ENCODE results near the gene GHR.

Gene GHR

DNA sequence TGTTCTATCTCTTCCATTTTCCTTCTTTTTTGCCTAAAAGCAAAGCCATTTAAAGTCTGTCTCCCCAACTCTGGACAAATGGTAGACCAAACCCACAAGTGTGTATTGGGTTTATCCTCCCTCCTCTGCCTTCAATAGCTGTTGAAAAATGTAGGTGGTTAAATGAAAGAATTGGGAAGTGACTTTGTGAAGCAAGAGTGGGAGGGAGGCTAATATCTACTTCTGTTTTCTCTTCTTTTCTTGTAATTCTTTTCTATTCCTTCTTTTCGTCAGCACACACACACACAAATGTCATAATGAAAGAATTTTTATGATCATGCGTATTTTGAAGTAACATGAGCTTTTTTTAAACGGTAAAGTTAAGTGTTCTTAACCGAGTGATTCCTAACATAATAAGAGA, 337.2 kb downstream of the GHR start:
- Histone ChIP-seq H3K9ac (ENCODE audit: low read depth, low read length, poor library complexity, severe bottlenecking) (no peak overlapping the region), H3K27me3 (ENCODE audit: insufficient read depth, low read length, poor library complexity, severe bottlenecking) (no peaks in the 10 kb centered on the region), H3K4me3 (ENCODE audit: low read length, poor library complexity, severe bottlenecking) (no peak overlapping the region)

DNA sequence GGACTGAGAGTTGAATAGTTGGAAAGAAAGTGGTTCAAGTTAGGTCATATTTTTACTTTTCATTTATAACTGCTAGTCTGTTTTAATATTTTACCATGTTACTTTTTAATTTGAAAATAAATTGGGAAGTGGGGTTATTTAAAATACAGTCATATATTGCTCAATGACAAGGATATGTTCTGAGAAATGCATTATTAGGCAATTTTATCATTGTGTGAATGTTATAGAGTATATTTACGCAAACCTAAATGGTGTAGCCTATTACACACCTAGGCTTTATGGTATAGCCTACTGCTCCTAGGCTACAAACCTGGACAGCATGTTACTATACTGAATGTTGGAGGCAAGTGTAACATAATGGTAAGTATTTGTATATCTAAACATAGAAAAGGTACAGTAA, 338.6 kb downstream of the GHR start:
- H3F3A ChIP-seq (ENCODE audit: low read depth): no peaks in the 10 kb centered on the region
- no peaks in the 10 kb centered on the region for H3K79me2 ChIP-seq (ENCODE audit: insufficient read depth, low read length)
- no peak for TF ChIP-seq EZH2phosphoT487 (IDR thresholded peaks at IDR 0.05; ENCODE audit: borderline replicate concordance)
- TF ChIP-seq, protein P1, sequence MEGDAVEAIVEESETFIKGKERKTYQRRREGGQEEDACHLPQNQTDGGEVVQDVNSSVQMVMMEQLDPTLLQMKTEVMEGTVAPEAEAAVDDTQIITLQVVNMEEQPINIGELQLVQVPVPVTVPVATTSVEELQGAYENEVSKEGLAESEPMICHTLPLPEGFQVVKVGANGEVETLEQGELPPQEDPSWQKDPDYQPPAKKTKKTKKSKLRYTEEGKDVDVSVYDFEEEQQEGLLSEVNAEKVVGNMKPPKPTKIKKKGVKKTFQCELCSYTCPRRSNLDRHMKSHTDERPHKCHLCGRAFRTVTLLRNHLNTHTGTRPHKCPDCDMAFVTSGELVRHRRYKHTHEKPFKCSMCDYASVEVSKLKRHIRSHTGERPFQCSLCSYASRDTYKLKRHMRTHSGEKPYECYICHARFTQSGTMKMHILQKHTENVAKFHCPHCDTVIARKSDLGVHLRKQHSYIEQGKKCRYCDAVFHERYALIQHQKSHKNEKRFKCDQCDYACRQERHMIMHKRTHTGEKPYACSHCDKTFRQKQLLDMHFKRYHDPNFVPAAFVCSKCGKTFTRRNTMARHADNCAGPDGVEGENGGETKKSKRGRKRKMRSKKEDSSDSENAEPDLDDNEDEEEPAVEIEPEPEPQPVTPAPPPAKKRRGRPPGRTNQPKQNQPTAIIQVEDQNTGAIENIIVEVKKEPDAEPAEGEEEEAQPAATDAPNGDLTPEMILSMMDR (conservative IDR thresholded peaks at IDR 0.05; ENCODE audit: low read length): no peak
- no peaks in the 10 kb centered on the region for H3K9me2 ChIP-seq (replicated peaks; ENCODE audit: low read depth, low read length)
- H3K9ac ChIP-seq (ENCODE audit: low read depth, low read length, poor library complexity, severe bottlenecking): no peak overlapping the region
- H2AFZ ChIP-seq (ENCODE audit: low read length): no peak overlapping the region
- H3K4me2 ChIP-seq (ENCODE audit: low read depth, low read length, poor library complexity, severe bottlenecking): no peak overlapping the region
- no peaks in the 10 kb centered on the region for H3K4me1 ChIP-seq (ENCODE audit: insufficient read depth, low read length, poor library complexity, severe bottlenecking)
- H3K4me3 ChIP-seq (ENCODE audit: low read length, poor library complexity, severe bottlenecking): no peak overlapping the region
- H3K36me3 ChIP-seq (ENCODE audit: insufficient read depth, low read length): no peaks in the 10 kb centered on the region
- no peaks in the 10 kb centered on the region for H4K20me1 ChIP-seq (ENCODE audit: insufficient read depth, low read length, poor library complexity, severe bottlenecking)
- no peaks in the 10 kb centered on the region for H3K9me3 ChIP-seq (ENCODE audit: insufficient read depth, low read depth, low read length)
- H3K27me3 ChIP-seq (ENCODE audit: insufficient read depth, low read length, poor library complexity, severe bottlenecking): no peaks in the 10 kb centered on the region

More for the DNA sequence above, 337.2 kb downstream of the GHR start:
- no peak overlapping the region for H2AFZ ChIP-seq (ENCODE audit: low read length)
- no peaks in the 10 kb centered on the region for H3K9me2 ChIP-seq (replicated peaks; ENCODE audit: low read depth, low read length)
- H4K20me1 ChIP-seq (ENCODE audit: insufficient read depth, low read length, poor library complexity, severe bottlenecking): no peaks in the 10 kb centered on the region
- no peak overlapping the region for H3K4me2 ChIP-seq (ENCODE audit: low read depth, low read length, poor library complexity, severe bottlenecking)
- no peaks in the 10 kb centered on the region for H3K4me1 ChIP-seq (ENCODE audit: insufficient read depth, low read length, poor library complexity, severe bottlenecking)
- H3K9me3 ChIP-seq (ENCODE audit: insufficient read depth, low read depth, low read length): no peaks in the 10 kb centered on the region
- no peaks in the 10 kb centered on the region for H3K36me3 ChIP-seq (ENCODE audit: insufficient read depth, low read length)
- no peaks in the 10 kb centered on the region for H3F3A ChIP-seq (ENCODE audit: low read depth)
- no peaks in the 10 kb centered on the region for H3K79me2 ChIP-seq (ENCODE audit: insufficient read depth, low read length)
- TF ChIP-seq, protein P1 (conservative IDR thresholded peaks at IDR 0.05; ENCODE audit: low read length): no peak
- TF ChIP-seq EZH2phosphoT487 (IDR thresholded peaks at IDR 0.05; ENCODE audit: borderline replicate concordance): no peak

DNA sequence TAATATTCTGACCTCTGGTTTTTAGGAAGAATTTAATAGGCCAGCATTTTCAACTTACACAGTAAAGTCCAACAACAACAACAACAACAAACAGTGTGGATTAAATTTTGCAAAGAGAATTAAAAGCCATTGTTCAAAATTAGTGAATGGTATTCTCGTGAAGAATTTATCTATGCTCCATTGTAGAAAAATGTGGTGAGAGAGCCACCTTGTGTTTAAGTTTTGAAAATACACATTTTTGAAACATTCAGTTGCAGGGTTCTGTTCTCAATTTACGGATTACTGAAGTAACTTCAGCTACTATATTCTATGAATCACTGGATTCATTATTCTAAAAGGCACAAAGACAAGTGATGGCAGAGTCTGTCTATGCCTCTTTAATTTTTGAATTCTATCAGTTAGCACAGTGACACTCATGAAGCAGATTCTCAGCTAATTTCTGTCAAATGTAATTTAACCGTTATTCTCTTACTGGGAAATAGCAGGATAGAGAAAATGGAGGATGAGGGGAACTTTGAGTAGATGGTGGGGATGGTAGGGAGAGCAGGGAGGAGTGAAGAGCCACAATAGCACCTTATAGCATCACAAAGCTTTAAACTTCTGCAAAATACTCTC, 344.4 kb downstream of the GHR start:
- no peak overlapping the region for H3K4me3 ChIP-seq (ENCODE audit: low read length, poor library complexity, severe bottlenecking)
- TF ChIP-seq EZH2phosphoT487 (IDR thresholded peaks at IDR 0.05; ENCODE audit: borderline replicate concordance): no peak
- TF ChIP-seq, protein P1 (conservative IDR thresholded peaks at IDR 0.05; ENCODE audit: low read length): peak; percentile 70
- H3K9me3 ChIP-seq (ENCODE audit: insufficient read depth, low read depth, low read length): no peaks in the 10 kb centered on the region

More for the DNA sequence above, 344.4 kb downstream of the GHR start:
- Histone ChIP-seq H3K4me2 (ENCODE audit: low read depth, low read length, poor library complexity, severe bottlenecking) (no peak overlapping the region), H3K9me2 (replicated peaks; ENCODE audit: low read depth, low read length) (no peaks in the 10 kb centered on the region), H4K20me1 (ENCODE audit: insufficient read depth, low read length, poor library complexity, severe bottlenecking) (no peaks in the 10 kb centered on the region), H3K36me3 (ENCODE audit: insufficient read depth, low read length) (no peaks in the 10 kb centered on the region), H3K9ac (ENCODE audit: low read depth, low read length, poor library complexity, severe bottlenecking) (no peak overlapping the region), H3K4me1 (ENCODE audit: insufficient read depth, low read length, poor library complexity, severe bottlenecking) (no peaks in the 10 kb centered on the region), H3K79me2 (ENCODE audit: insufficient read depth, low read length) (no peaks in the 10 kb centered on the region), H3K27me3 (ENCODE audit: insufficient read depth, low read length, poor library complexity, severe bottlenecking) (no peaks in the 10 kb centered on the region), H3F3A (ENCODE audit: low read depth) (no peaks in the 10 kb centered on the region), H2AFZ (ENCODE audit: low read length) (no peak overlapping the region)

Data from Loucy (cell line).